DMS79 (cell line): ENCODE measurements around the gene TGFBR3L.

ENCODE experiments used
- DNase-seq: peaks from one replicate; lab custom pipeline; 2025; lab: John Stamatoyannopoulos, UW

Gene TGFBR3L

GRCh38 chr19:7914598-7915045 lies at the start of gene TGFBR3L:
TSS of gene TGFBR3L (plus strand) at chr19:7914830.
- no peak for DNase-seq

GRCh38 chr19:7865262-7865911 lies 49.2 kb upstream of the TGFBR3L start:
- DNase-seq = no peak

GRCh38 chr19:7866399-7867091 lies 48.1 kb upstream of the TGFBR3L start:
- DNase-seq = no peak

GRCh38 chr19:7867092-7867844 lies 47.4 kb upstream of the TGFBR3L start:
- DNase-seq = no peak

GRCh38 chr19:7868326-7868670 lies 46.3 kb upstream of the TGFBR3L start:
- no peak for DNase-seq

- DNase-seq = no peak
Measured at GRCh38 chr19:7868671-7869452, 45.8 kb upstream of the TGFBR3L start.

GRCh38 chr19:7869453-7869909 lies 45.1 kb upstream of the TGFBR3L start:
- DNase-seq = no peak

GRCh38 chr19:7869910-7870511 lies 44.6 kb upstream of the TGFBR3L start:
- no peak for DNase-seq

GRCh38 chr19:7870571-7871436 lies 43.8 kb upstream of the TGFBR3L start:
- DNase-seq = no peak

GRCh38 chr19:7871437-7872305 lies 43.0 kb upstream of the TGFBR3L start:
- no peak for DNase-seq

GRCh38 chr19:7872306-7873204 lies 42.1 kb upstream of the TGFBR3L start:
- no peak for DNase-seq

- DNase-seq = peak; percentile 38
Measured at GRCh38 chr19:7873304-7874075, 41.1 kb upstream of the TGFBR3L start.

GRCh38 chr19:7874076-7874896 lies 40.3 kb upstream of the TGFBR3L start, which contains the start of gene PRR36:
TSS of gene PRR36 (minus strand) at chr19:7874390. CDS start at chr19:7873689, 701 bp downstream.
- peak; percentile 90 for DNase-seq

- DNase-seq = no peak
Measured at GRCh38 chr19:7874897-7875273, 39.7 kb upstream of the TGFBR3L start.

- no peak for DNase-seq
Measured at GRCh38 chr19:7877249-7877836, 37.3 kb upstream of the TGFBR3L start.

GRCh38 chr19:7879111-7879807 lies 35.4 kb upstream of the TGFBR3L start:
- no peak for DNase-seq
